HG03565 (cell line): ENCODE results near the gene CCL2.
"Not testable (repeated sequence)": the region's sequence is repeated elsewhere in the genome, so short reads cannot be mapped to it uniquely, and the experiment has no call there.

ENCODE experiments used
- ATAC-seq: cut with Tn5 transposase; IDR thresholded peaks from one replicate; pipeline ENCODE4 v1.9.1; 2021; ENCODE audit warnings: mild to moderate bottlenecking, moderate library complexity; ENCODE audit not compliant: unreplicated experiment

CCL2 gene

DNA sequence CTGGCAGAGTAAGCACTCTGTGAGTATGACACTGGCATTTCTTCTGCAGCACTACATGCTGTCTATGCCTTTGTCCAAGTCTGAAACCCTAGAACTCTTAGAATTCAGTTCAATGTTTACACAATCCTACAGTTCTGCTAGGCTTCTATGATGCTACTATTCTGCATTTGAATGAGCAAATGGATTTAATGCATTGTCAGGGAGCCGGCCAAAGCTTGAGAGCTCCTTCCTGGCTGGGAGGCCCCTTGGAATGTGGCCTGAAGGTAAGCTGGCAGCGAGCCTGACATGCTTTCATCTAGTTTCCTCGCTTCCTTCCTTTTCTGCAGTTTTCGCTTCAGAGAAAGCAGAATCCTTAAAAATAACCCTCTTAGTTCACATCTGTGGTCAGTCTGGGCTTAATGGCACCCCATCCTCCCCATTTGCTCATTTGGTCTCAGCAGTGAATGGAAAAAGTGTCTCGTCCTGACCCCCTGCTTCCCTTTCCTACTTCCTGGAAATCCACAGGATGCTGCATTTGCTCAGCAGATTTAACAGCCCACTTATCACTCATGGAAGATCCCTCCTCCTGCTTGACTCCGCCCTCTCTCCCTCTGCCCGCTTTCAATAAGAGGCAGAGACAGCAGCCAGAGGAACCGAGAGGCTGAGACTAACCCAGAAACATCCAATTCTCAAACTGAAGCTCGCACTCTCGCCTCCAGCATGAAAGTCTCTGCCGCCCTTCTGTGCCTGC lies at the start of gene CCL2:
CCL2 (plus strand) TSS at position 635 of the 730 bp plus-strand sequence; CDS start at position 700, 65 bp downstream.
- ATAC-seq, result no peak

- ATAC-seq, result no peak
Observed at GRCh38 chr17:34205401-34205800, 49.7 kb upstream of the CCL2 start.

- no peak for ATAC-seq
Observed at GRCh38 chr17:34206569-34206968, 48.5 kb upstream of the CCL2 start.

DNA sequence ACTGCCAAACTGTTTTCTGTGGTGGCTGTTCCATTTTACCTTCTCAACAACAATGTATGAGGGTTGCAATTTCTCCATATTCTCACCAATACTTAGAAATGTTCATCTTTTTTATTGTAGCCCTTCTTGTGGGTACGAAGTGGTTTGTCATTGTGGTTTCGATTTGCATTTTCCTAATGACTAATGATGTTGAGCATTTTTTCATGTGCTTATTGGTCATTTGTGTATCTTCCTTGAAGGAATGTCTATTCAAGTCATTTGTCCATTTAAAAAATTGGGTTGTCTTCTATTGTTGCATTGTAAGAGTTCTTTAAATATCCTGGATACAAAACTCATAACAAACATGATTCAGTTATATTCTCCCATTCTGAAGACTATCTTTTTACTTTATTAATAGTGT lies 47.5 kb upstream of the CCL2 start:
- ATAC-seq, result no peak

- ATAC-seq, result no peak
Observed at GRCh38 chr17:34218748-34219147, 36.3 kb upstream of the CCL2 start.

- no peak for ATAC-seq
Observed at GRCh38 chr17:34219405-34219804, 35.7 kb upstream of the CCL2 start.

DNA sequence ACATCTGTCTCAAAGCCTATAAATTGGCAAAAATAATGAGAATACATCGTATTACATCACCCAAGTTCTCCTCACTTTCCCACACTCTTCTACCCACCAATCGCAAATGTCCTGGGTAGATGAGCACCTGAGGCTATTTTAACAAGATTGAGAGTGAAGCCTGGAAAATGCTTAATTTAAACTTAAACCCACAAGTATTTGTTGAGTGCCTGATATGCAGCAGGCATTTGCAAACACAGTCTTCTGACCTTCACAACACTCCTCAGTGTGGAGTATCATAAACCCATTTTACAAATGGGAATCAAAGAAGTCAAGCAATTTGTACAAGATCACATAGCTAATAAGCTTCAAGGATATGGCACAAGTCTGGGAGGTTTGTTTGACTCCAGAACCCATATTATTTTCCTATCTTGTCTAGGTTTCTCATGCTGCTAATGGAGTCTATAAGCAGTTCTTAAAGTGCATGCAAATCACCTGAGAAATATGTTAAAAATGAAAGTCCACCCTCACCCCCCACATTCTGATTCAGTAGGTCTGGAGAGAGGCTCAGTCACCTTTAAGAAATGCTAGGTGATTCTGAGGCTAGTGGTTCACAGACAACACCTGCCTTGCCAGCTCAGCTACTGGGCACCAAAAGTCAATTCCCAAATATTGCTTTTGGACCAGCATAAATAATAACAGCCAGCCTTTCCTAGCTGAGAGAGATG lies 34.9 kb upstream of the CCL2 start:
- no peak for ATAC-seq

GRCh38 chr17:34220752-34221395 lies 34.2 kb upstream of the CCL2 start:
- no peak for ATAC-seq

DNA sequence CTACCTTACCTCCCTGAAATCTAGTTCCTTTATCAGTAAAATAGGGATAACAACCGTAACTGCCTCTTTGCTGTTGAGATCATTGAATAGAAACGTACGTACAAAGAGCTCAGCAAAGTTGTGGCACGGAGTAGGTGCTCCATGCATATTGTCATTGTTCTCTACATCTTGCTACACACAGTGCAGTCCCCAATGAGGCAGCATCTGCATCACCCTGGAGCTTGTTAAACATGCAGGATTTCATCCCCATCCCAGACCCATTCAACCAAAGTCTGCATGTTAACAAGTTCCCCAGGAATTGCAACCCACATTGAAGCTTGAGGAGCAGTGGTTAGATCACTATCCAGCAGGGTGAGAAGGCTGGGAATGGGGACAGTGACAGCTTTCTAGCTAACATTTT lies 33.7 kb upstream of the CCL2 start:
- ATAC-seq, result no peak

DNA sequence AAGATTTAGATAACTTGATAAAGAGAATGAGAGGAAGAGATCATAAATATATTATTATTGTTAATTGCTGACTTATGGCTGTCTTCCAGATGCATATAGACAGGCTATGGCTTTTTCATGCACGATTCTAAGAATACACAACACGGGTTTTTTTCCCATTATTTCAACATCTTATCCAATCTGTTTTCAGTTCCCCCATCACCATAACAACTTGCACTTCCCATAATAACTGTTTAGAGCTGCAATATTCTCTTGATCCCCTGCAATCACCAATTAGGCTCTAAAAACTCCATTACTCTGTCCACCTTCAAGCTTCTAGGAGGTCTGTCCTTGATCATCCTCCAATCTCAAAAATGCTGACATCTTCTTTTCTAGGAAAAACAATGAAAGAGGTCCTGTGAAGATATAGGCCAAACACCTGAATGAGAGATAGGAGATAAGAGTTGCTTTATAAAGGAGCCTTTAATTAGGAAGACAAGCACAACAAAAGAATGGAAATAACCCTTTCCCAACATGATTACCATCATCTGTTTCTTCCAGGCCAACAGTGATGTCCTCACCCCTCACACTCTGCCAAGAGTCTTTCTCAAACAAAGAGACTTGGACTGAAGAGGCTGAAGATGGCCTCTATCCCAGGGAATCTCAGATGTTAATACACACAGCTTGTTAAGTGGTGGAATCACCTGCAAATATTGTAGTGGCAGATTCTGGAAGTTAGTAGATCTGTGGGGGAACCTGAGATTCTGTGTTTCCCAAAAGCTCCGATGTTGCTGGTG lies 32.2 kb upstream of the CCL2 start:
- ATAC-seq, result no peak

GRCh38 chr17:34225046-34225445 lies 30.0 kb upstream of the CCL2 start:
- ATAC-seq, result no peak

- no peak for ATAC-seq
Observed at GRCh38 chr17:34226011-34226743, 28.9 kb upstream of the CCL2 start.

DNA sequence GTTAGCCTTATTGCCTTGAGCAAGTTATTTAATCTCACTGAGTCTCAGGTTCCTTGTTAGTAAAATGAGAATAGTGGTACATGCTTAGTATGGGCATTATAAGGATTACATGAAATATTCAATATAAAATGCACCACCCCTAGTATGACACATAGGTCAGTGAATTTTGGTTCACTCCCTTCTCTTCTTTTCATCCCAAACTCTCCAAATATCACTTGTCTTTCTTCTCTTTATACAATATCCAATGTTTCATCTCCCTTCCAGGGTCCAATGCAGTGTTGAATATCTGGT lies 28.4 kb upstream of the CCL2 start:
- no peak for ATAC-seq

GRCh38 chr17:34227293-34227692 lies 27.8 kb upstream of the CCL2 start:
- ATAC-seq, result not testable (repeated sequence)

GRCh38 chr17:34227707-34228106 lies 27.4 kb upstream of the CCL2 start:
- ATAC-seq, result no peak

DNA sequence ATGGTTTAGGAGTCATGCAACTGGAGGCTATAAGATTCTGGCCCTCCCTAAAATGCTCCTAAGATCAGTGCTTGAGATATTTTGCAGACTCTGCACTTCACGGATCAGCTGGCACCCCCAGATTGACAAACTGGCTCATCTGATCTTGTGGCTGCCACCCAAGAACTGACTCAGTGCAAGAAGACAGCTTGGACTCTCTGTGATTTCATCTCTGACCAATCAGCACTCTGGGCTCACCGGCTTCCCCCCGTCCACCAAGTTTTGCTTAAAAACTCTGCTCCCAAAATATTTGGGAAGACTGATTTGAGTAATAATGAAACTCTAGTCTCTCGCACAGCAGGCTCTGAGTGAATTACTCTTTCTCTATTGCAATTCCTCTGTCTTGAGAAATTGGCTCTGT lies 26.3 kb upstream of the CCL2 start:
- no peak for ATAC-seq

- ATAC-seq, result no peak
Observed at GRCh38 chr17:34230342-34230741, 24.7 kb upstream of the CCL2 start.

GRCh38 chr17:34234616-34235015 lies 20.5 kb upstream of the CCL2 start:
- no peak for ATAC-seq

GRCh38 chr17:34235389-34236028 lies 19.6 kb upstream of the CCL2 start:
- no peak for ATAC-seq

- no peak for ATAC-seq
Observed at GRCh38 chr17:34236281-34236892, 18.7 kb upstream of the CCL2 start.
